Measurements from ENCODE around the gene MARCO. TPM values are rescaled to one million over a fixed set of nuclear protein-coding genes. Genes with fewer than 3 reads are reported as not detected.

Gene MARCO
- total RNA-seq, 1 donor from 2014 or later, result 28.4 TPM

- TF ChIP-seq, protein P1, sequence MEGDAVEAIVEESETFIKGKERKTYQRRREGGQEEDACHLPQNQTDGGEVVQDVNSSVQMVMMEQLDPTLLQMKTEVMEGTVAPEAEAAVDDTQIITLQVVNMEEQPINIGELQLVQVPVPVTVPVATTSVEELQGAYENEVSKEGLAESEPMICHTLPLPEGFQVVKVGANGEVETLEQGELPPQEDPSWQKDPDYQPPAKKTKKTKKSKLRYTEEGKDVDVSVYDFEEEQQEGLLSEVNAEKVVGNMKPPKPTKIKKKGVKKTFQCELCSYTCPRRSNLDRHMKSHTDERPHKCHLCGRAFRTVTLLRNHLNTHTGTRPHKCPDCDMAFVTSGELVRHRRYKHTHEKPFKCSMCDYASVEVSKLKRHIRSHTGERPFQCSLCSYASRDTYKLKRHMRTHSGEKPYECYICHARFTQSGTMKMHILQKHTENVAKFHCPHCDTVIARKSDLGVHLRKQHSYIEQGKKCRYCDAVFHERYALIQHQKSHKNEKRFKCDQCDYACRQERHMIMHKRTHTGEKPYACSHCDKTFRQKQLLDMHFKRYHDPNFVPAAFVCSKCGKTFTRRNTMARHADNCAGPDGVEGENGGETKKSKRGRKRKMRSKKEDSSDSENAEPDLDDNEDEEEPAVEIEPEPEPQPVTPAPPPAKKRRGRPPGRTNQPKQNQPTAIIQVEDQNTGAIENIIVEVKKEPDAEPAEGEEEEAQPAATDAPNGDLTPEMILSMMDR (IDR thresholded peaks at IDR 0.05), result no peak
- DNase-seq (ENCODE audit: low spot score in 2 of 2), result no peak
- H3K4me1 ChIP-seq, result no peaks in the 10 kb centered on the region
- H3K27me3 ChIP-seq, result no peaks in the 10 kb centered on the region
- no peaks in the 10 kb centered on the region for H3K36me3 ChIP-seq
- intact Hi-C loops (cut with DNase I), result no loop called here
- H3K4me3 ChIP-seq, result no peak overlapping the region
- H3K9me3 ChIP-seq, result peaks cover 0 to 3% of the 10 kb centered on the region in 2 donors
- H3K27ac ChIP-seq, result no peak overlapping the region
Measured at GRCh38 chr2:119005051-119005450, 63.1 kb downstream of the MARCO start.

DNA sequence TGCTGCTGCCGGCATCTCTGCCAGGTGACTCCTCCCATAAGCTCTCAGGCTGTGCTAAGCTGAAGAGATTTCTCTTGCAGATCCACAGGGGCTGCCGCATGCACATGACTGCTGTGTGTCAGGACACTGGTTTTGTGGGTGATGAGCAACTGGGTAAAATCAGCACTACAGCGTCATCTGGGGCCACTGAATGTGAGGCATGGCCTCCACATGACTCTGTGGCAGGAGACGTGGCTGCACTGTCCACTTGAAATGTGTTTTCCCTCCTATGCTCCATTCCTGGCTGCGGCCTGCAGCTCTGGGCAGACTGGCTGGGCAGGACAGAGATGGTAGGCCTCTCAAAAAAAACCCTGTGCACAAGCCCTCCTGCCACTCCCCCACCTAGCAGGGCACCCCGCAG lies 63.6 kb downstream of the MARCO start:
- Histone ChIP-seq H3K4me1 (no peaks in the 10 kb centered on the region), H3K9me3 (peaks cover 0 to 3% of the 10 kb centered on the region in 2 donors), H3K27me3 (no peaks in the 10 kb centered on the region), H3K4me3 (no peak overlapping the region), H3K27ac (no peak overlapping the region), H3K36me3 (no peaks in the 10 kb centered on the region)
- DNase-seq (ENCODE audit: low spot score in 2 of 2), result no peak
- TF ChIP-seq, protein P1 (IDR thresholded peaks at IDR 0.05), result no peak
- intact Hi-C loops (cut with DNase I), result no loop called here

DNA sequence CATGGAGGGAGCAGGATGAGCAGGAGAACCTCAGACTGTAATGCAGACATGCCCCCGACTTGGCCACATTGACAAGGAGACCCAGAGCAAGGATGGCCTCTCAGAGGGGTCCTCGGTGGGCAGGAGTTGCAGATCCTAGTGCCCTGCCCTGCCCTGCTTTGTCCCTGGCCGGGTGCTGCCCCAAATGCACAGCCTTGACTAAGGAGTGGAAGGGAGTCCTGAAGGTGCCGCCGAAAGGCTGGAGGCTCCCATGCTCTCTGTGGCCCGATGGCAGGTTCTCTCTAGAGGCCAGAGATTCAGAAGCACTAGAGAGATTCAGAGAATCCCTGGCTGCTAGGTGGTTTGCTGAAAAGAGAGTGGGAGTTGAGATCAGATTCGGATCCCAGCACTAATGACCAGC lies 64.4 kb downstream of the MARCO start:
- no peaks in the 10 kb centered on the region for H3K4me1 ChIP-seq
- no peak overlapping the region for H3K4me3 ChIP-seq
- no peaks in the 10 kb centered on the region for H3K27me3 ChIP-seq
- H3K27ac ChIP-seq, result no peak overlapping the region
- no peaks in the 10 kb centered on the region for H3K36me3 ChIP-seq
- intact Hi-C loops (cut with DNase I), result no loop called here
- TF ChIP-seq, protein P1 (IDR thresholded peaks at IDR 0.05), result no peak
- DNase-seq (ENCODE audit: low spot score in 2 of 2), result no peak
- H3K9me3 ChIP-seq, result peaks cover 0 to 3% of the 10 kb centered on the region in 2 donors

DNA sequence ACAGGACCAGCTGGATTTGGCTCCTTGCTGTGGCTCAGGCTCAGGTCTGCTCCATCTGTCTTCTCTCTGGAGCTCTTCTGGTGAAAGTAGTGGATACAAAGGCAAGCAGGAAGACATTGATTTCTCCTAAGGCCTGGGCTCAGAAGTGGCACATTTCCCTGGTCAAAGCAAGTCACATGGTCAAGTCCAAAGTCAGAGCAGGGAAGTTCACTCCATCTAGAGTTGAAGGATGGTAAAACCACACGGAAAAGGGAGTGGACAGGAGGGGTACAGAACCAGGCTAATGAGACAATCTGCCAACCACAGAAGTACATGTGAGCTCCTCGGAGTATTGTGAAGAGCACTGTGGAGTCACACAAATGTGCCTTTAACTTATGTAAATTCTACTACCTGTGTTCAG lies 66.1 kb downstream of the MARCO start:
- no peaks in the 10 kb centered on the region for H3K27me3 ChIP-seq
- no peaks in the 10 kb centered on the region for H3K4me1 ChIP-seq
- no peak overlapping the region for H3K4me3 ChIP-seq
- intact Hi-C loops (cut with DNase I), result no loop called here
- no peak for DNase-seq (ENCODE audit: low spot score in 2 of 2)
- H3K27ac ChIP-seq, result no peak overlapping the region
- peaks cover 0 to 3% of the 10 kb centered on the region in 2 donors for H3K9me3 ChIP-seq
- TF ChIP-seq, protein P1 (IDR thresholded peaks at IDR 0.05), result no peak
- no peaks in the 10 kb centered on the region for H3K36me3 ChIP-seq

- H3K27me3 ChIP-seq, result no peaks in the 10 kb centered on the region
- no peaks in the 10 kb centered on the region for H3K36me3 ChIP-seq
- DNase-seq (ENCODE audit: low spot score in 2 of 2), result no peak
- H3K4me1 ChIP-seq, result no peaks in the 10 kb centered on the region
- no peak overlapping the region for H3K4me3 ChIP-seq
- intact Hi-C loops (cut with DNase I), result no loop called here
- TF ChIP-seq, protein P1 (IDR thresholded peaks at IDR 0.05), result no peak
- no peaks in the 10 kb centered on the region for H3K9me3 ChIP-seq
- no peak overlapping the region for H3K27ac ChIP-seq
Measured at GRCh38 chr2:119009110-119009509, 67.1 kb downstream of the MARCO start.

DNA sequence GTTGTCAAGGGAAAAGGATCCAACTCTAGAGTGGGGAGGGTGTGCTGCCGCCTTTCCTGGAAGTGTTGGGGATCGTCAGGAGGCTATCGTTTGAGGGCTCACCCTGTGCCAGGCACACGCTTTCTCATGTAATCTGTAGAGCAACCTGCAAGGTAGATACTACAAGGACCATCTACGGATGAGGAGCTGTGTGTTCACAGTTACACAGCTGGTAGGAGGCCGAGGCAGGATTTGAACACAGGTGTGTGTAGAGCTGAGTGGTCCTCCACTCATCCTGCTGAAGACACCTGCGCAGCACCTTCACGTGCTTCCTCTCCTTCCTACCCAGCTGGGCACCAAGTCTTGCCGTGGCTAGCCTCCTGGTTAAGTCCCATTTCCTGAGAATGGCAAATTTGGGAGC lies 68.3 kb downstream of the MARCO start:
- Histone ChIP-seq H3K4me1 (no peaks in the 10 kb centered on the region), H3K27me3 (no peaks in the 10 kb centered on the region), H3K36me3 (no peaks in the 10 kb centered on the region), H3K9me3 (no peaks in the 10 kb centered on the region), H3K27ac (no peak overlapping the region), H3K4me3 (no peak overlapping the region)
- intact Hi-C loops (cut with DNase I), result no loop called here
- DNase-seq (ENCODE audit: low spot score in 2 of 2), result no peak
- TF ChIP-seq, protein P1 (IDR thresholded peaks at IDR 0.05), result no peak

Data from ascending aorta (tissue), 2 donors.